Transverse colon (tissue), 4 donors: ENCODE data around the gene SENP8. TPM values are rescaled to one million over a fixed set of nuclear protein-coding genes. Genes with fewer than 3 reads are reported as not detected.

ENCODE experiments used
- DNase-seq: peaks from one replicate; pipeline ENCODE4 v3.0.0-alpha.2; 2019
- H3K27ac ChIP-seq, 4 donors: fragments of 200-600 bp; sonication (generic); 2 replicates each; pipeline ENCODE4 v1.5.1; 2016 to 2018; ENCODE audit warnings: inconsistent platforms in 4 of 4
- H3K27me3 ChIP-seq: fragments of 200-600 bp; sonication (generic); 2 replicates; pipeline ENCODE4 v1.5.1; 2017; ENCODE audit warnings: inconsistent platforms
- H3K36me3 ChIP-seq, 4 donors: fragments of 200-600 bp; sonication (generic); 2 replicates each; pipeline ENCODE4 v1.5.1; 2017 to 2019; ENCODE audit warnings: inconsistent platforms in 4 of 4
- H3K4me1 ChIP-seq, 4 donors: fragments of 200-600 bp; sonication (generic); 2 replicates each; pipeline ENCODE4 v1.5.1; 2017 to 2020; ENCODE audit warnings: inconsistent platforms in 4 of 4
- H3K4me3 ChIP-seq, 4 donors: fragments of 200-600 bp; sonication (generic); 1 replicate in 1 of 4; 2 replicates in 3 of 4; pipeline versions ENCODE4 v1.5.1 to v1.6.1; 2017 to 2019; ENCODE audit warnings: inconsistent platforms in 4 of 4
- H3K9me3 ChIP-seq, 2 donors: fragments of 200-600 bp; sonication (generic); 2 replicates each; pipeline ENCODE4 v1.5.1; 2017 to 2019; ENCODE audit warnings: inconsistent platforms in 2 of 2
- EP300 ChIP-seq: sonication (generic); formaldehyde crosslinking; IDR thresholded peaks from one replicate; pipeline ENCODE4 v1.6.1; 2017; ENCODE audit warnings: antibody characterized with exemption, low read depth
- POLR2A ChIP-seq: fragments of 450-650 bp; IDR thresholded peaks from one replicate; pipeline ENCODE4 v1.6.1; 2016; ENCODE audit warnings: antibody characterized with exemption, mild to moderate bottlenecking, moderate library complexity
- POLR2AphosphoS5 ChIP-seq, 3 donors: sonication (generic); formaldehyde crosslinking; IDR thresholded peaks; one replicate each; pipeline ENCODE4 v1.6.1; 2016; ENCODE audit warnings: antibody characterized with exemption in 3 of 3
- WGBS, 2 donors: methylation state at CpG; one replicate each; pipeline ENCODE4 v1.1.5; 2018; ENCODE audit warnings: low coverage in 1 of 2; 5-methylcytosine and 5-hydroxymethylcytosine counted together
- in situ Hi-C, 4 donors: fragments of 200-750 bp; cut with MboI; loops; one replicate each; pipeline versions ENCODE4 v1.15.0 to v1.15.1; 2017; ENCODE audit warnings: low sequenced_read_pairs in 3 of 4, low pct_ligation_motif_present in 1 of 4, low pct_unique_long_range_greater_than_20kb in 1 of 4
- intact Hi-C: fragments of 100-400 bp; cut with DNase I; formaldehyde crosslinking; loops from one replicate; pipeline ENCODE4 v1.15.1; 2023; ENCODE audit warnings: low total_unique reads
- total RNA-seq, 4 donors: library from RNA; depleted of rRNA; stranded (reverse); fragments of >200 nt; gene quantifications; one replicate each; pipeline ENCODE4 v1.1.0, GENCODE V29; 2016
- TF ChIP-seq, protein P1 (sequence below), 5 experiments: fragments of 200-600 bp in 3 of 5; fragments of 450-650 bp in 2 of 5; sonication (generic) in 3 of 5; IDR thresholded peaks; 1 replicate in 2 of 5; 2 replicates in 3 of 5; pipeline ENCODE4 v1.5.1; 2016 to 2017; ENCODE audit warnings: antibody characterized with exemption in 5 of 5, inconsistent platforms in 3 of 5, mild to moderate bottlenecking in 2 of 5, moderate library complexity in 1 of 5

SENP8 gene
- total RNA-seq, 4 donors from 2014 or later: 2.3 to 3.8 (median 2.5) TPM

DNA sequence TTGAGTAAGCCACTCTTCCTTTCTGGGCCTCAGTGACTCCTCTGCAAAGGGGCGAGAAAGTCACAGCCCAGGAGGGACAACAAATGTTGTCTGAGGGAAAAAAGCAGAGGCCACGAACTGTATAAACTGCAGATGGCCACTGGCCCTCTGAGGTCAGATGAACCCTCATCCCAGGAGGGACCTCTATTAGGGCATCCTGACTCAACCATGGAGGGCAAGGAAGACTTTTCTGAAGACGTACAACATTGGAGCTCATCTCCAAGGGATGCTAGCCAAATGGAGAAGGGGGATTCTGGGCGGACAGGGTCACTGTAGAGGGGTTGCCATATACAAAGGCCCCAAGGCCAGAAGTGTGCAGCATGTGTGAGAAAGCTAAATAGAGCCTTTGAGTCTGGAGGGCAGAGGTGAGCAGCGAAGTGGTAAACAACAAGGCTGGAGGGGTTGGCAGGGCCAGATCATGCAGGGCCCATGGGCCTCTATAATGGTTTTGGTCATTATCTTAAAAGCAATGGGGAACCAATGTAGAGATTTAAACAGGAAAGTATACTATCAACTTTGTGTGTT is 62.6 kb downstream of the SENP8 start:
- Histone ChIP-seq H3K36me3 (no peaks in the 10 kb centered on the region), H3K4me1 (peaks cover 5 to 8% (median 7%) of the 10 kb centered on the region in 4 donors), H3K9me3 (no peaks in the 10 kb centered on the region), H3K27me3 (peaks cover 41% of the 10 kb centered on the region), H3K27ac (no peak overlapping the region), H3K4me3 (no peak overlapping the region)
- TF ChIP-seq POLR2AphosphoS5 (IDR thresholded peaks at IDR 0.05): no peak
- TF ChIP-seq EP300: no peak
- TF ChIP-seq, protein P1, sequence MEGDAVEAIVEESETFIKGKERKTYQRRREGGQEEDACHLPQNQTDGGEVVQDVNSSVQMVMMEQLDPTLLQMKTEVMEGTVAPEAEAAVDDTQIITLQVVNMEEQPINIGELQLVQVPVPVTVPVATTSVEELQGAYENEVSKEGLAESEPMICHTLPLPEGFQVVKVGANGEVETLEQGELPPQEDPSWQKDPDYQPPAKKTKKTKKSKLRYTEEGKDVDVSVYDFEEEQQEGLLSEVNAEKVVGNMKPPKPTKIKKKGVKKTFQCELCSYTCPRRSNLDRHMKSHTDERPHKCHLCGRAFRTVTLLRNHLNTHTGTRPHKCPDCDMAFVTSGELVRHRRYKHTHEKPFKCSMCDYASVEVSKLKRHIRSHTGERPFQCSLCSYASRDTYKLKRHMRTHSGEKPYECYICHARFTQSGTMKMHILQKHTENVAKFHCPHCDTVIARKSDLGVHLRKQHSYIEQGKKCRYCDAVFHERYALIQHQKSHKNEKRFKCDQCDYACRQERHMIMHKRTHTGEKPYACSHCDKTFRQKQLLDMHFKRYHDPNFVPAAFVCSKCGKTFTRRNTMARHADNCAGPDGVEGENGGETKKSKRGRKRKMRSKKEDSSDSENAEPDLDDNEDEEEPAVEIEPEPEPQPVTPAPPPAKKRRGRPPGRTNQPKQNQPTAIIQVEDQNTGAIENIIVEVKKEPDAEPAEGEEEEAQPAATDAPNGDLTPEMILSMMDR (IDR thresholded peaks at IDR 0.05): no peak
- no peak for TF ChIP-seq POLR2A
- intact Hi-C loops: no loop called here
- WGBS, 2 donors: 80 to 92% methylated on average over 1 to 5 of the region's 5 CpGs
- DNase-seq: no peak
- in situ Hi-C loops: no loop called here

DNA sequence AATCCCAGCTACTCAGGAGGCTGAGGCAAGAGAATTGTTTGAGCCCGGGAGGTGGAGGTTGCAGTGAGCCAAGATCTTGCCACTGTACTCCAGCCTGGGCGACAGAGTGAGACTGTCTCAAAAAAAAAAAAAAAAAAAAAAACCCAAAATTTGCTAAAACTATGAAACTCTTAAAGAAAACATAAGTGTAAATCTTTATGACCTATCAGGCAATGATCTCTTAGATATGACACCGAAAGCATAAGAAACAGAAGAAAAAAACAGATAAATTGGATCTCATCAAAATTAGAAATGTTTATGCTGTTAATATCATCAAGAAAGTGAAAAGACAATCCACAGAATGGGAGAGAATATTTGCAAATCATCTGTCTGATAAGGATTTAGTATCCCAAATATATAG is 64.0 kb downstream of the SENP8 start:
- Histone ChIP-seq H3K27me3 (peaks cover 49% of the 10 kb centered on the region), H3K4me3 (no peak overlapping the region), H3K9me3 (no peaks in the 10 kb centered on the region), H3K36me3 (no peaks in the 10 kb centered on the region), H3K27ac (no peak overlapping the region), H3K4me1 (peaks cover 5 to 8% (median 7%) of the 10 kb centered on the region in 4 donors)
- no peak for TF ChIP-seq POLR2A
- no peak for TF ChIP-seq POLR2AphosphoS5 (IDR thresholded peaks at IDR 0.05)
- TF ChIP-seq EP300: no peak
- TF ChIP-seq, protein P1 (IDR thresholded peaks at IDR 0.05): no peak
- no peak for DNase-seq
- 89 to 100% methylated on average over 1 to 3 of the region's 3 CpGs for WGBS, 2 donors
- intact Hi-C loops (no loop called here), in situ Hi-C loops (no loop called here)

DNA sequence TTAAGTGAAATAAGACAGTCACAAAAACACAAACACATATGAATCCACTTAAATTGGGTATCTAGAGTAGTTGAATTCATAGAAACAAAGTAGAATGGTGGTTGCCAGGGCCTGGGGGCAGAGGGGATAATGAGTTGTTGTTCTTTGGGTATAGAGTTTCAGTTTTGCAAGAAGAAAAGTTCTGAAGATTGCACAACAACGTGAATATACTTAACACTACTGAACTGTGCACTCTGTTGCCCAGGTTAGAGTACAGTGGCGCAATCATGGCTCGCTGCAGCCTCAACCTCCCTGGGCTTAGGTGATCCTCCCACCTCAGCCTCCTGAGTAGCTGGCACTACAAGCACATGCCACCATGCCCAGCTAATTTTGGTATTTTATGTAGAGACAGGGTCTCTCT is 64.5 kb downstream of the SENP8 start:
- Histone ChIP-seq H3K27ac (no peak overlapping the region), H3K4me1 (peaks cover 5 to 8% (median 7%) of the 10 kb centered on the region in 4 donors), H3K4me3 (no peak overlapping the region), H3K9me3 (no peaks in the 10 kb centered on the region), H3K36me3 (no peaks in the 10 kb centered on the region), H3K27me3 (peaks cover 49% of the 10 kb centered on the region)
- TF ChIP-seq, protein P1 (IDR thresholded peaks at IDR 0.05): no peak
- no peak for TF ChIP-seq POLR2A
- TF ChIP-seq POLR2AphosphoS5 (IDR thresholded peaks at IDR 0.05): no peak
- no peak for TF ChIP-seq EP300
- in situ Hi-C loops (no loop called here), intact Hi-C loops (no loop called here)
- DNase-seq: no peak
- WGBS, 2 donors: 40 to 82% methylated on average over 1 to 3 of the region's 3 CpGs

DNA sequence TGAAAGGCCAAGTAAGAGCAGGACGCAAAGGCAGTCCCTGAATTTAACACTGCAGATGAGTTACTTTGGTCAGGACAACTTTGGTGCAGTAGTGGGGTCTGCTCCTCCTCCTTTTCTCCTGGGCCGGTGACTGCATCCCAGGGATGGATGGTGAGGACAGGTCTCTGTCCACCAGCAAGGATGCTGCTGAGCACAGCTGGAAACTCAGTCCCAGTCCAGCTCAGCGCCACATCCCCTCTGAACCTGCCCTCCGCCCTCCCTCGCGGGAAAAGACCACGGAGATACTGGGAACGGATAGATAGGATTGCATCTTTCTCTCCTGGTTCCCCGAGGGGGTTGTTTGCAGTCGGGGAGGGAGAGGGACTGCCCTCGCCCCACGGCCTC is 65.6 kb downstream of the SENP8 start:
- Histone ChIP-seq H3K4me1 (peaks cover 5 to 8% (median 7%) of the 10 kb centered on the region in 4 donors), H3K9me3 (no peaks in the 10 kb centered on the region), H3K4me3 (peak overlapping the region in 1 of 4 donors; percentile 34), H3K27me3 (peaks cover 49% of the 10 kb centered on the region), H3K36me3 (no peaks in the 10 kb centered on the region), H3K27ac (no peak overlapping the region)
- 35 to 80% methylated on average over 2 to 12 of the region's 12 CpGs for WGBS, 2 donors
- DNase-seq: no peak
- in situ Hi-C loops (no loop called here), intact Hi-C loops (no loop called here)
- TF ChIP-seq EP300 (no peak), POLR2AphosphoS5 (IDR thresholded peaks at IDR 0.05) (no peak), POLR2A (no peak)
- TF ChIP-seq, protein P1 (IDR thresholded peaks at IDR 0.05): no peak
